ENCODE measurements around the gene SLC2A4RG.

SLC2A4RG gene

DNA sequence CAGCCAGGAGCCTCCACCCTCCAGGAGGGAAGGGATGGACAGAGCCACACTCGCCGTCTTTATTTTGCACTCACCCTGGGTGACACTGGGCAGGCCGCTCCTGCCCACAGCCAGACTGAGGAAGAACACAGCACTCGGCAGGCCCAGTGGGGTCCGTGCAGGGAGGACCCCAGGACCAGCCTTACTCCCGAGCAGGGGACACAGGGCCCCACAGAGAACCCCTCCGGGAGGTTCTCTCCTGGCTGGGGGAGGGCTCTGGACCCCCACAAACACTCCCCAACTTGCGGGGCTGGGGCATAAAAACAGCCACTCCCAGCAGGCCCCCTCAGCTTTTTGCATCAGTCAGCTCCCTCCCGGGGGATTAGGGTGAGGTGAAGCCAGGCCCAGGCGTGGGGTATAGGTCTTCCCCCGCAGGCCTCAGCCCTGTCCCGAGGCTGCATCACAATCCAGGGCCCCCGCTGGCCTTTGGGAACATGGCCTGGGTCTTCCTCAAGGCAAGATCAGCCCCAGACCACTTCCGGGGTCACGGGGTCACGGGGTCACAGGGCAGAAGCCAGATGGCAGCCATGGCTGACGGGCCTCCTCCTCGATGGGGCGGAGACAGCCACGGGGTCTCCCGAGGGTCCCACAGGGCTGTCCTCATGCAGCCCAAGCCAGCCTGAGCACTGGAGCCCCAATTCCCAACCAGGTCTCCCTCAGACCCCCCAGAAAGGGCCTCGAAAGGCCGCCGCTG, 39.9 kb upstream of the SLC2A4RG start:
- in situ Hi-C loops (cut with MboI; ENCODE audit: low sequenced_read_pairs) = no loop called here

DNA sequence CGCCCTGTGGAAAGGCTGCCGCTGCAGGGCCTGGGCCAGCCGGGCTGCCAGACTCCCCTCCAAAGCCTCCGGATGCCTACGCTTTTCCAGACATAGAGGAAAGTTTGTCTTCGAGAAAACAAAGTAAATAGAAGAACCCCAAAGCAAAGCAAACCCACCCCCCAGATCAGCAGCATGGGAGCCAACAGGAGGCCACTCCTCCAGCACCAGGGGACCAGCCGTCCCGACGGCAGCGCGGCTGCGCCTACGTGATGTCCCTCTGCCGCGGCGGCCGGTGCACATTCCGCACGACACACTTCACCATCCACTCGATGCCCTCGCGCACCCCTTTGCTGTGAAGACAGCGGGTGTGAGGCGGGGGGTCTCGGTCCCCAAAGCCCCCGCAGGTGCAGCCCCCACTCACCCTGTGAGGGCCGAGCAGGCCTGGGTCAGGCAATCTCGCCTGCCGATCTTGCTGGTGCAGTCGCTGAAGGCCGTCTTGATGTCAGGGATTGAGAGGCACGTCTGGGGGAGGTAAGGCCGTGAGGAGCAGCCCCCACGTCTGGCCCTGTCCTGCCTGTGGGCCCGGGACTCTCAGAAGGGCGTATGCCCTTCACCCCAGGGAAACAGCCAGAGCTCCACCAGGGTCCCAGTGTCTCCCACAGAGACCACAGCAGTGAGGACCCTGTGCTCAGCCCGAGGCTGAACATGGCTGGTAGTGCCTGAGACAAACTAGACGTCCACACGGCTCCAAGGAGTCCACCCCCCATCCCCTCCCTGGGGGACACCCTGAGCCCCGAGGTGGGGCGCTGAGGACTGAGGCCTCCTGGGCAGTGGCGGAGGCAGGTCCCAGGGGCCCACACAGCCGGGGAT, 39.2 kb upstream of the SLC2A4RG start:
- in situ Hi-C loops (cut with MboI; ENCODE audit: low sequenced_read_pairs) = no loop called here

DNA sequence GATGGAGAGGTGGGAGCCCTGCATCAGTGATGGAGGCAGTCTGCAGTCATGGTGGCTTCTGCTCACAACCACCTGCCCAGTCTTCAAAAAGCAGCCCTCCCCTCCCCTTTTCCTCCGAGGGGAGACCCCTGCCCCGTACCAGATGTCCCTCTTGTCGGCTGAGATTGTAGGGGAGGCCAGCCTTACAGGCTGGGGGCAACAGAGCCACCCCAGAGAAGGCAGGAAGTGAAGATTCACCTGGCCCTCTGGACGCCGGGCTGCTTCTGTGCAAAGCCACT, 38.6 kb upstream of the SLC2A4RG start:
- in situ Hi-C loops (cut with MboI; ENCODE audit: low sequenced_read_pairs) = no loop called here

DNA sequence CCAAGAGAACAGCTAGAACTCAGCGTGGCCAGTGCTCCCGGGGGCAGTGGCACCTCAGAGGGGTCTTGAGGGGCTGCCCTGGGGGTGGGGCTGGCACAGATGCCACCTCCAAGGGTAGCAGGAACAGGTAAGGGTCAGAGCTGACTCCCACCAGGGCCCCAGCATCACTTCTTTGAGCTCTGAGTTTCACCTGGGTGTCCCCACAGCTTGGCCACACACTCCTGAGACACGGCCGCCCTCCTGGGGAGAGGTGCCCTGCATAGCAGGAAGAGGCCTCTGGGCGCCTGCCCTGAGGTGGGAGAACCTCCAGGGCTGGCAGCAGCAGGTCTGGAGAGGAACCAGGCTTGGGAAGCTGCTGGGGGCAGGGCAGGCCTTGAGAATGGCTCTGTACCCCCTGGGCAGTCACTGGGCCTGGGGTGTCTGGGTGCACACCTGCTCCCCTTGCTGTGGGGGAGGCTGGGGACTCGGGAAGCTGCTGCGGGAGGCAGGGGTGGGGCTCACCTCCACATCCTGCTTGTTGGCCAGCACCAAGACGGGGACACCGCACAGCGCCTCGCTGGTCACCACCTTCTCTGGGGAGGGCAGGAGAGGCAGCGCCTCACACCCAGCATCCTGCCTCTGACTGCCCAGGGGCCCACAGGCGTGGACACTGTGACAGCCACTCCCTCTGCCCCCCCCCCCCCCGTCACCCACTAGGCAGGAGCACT, 38.1 kb upstream of the SLC2A4RG start:
- in situ Hi-C loops (cut with MboI; ENCODE audit: low sequenced_read_pairs) = no loop called here

DNA sequence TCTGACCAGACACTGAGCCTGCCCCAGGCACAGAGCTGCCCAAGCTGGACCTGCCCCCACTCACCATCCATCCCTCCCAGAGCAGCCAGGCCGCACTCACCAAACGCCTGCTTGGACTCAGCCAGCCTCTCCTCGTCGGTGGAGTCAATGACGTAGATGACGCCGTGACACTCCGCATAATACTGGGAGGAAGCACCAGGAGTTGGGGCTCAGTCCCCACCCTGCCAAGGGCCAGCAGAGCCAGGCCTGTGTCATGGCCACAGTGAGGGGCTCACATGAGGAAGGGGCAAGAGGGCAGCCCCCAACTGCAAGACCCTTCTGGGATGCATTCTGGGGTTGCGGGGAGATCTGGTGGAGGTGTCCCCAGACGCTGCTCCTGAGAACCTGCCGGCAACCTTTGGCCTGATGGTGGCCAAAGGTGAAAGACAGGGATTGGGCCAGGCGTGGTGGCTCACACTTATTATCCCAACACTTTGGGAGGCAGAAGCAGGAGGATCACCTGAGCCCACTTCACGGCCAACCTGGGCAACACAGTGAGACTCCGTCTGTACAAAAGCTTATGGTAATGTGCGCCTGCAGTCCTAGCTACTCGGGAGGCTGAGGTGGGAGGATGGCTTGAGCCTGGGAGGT, 37.4 kb upstream of the SLC2A4RG start:
- in situ Hi-C loops (cut with MboI; ENCODE audit: low sequenced_read_pairs) = no loop called here

DNA sequence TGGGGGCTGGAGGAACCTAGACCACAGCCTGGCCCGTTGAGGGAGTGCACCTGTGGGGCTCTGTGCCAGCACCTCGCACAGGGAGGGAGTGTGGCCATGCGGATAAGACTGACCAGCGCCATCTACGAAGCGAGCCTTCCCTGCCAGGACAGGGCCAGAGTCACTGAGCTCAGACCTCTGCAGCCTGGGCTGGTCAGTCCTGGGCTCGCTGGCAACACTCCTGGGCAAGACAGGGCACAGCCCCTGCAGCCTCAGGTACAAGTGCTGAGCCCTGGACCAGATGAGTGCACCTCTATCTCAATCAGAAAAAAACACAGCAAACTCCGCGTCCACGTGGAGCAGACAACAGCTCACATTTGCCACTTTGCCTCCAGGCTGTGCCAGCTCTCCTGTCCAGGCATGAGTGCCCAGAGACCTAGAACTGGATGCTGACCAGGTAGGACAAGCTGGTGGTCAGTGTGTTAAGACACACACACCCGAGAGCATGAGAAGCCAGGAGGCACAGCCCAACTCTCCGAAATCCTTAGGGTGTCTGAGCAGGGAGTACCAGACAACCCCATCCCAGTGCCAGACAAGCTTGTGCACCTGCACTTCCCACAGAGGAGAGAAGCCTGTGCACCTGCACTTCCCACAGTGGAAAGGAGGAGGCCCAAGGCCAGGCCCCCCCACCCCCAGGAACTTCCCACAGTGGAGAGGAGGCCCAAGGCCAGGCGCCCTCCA, 36.7 kb upstream of the SLC2A4RG start:
- in situ Hi-C loops (cut with MboI; ENCODE audit: low sequenced_read_pairs) = no loop called here

DNA sequence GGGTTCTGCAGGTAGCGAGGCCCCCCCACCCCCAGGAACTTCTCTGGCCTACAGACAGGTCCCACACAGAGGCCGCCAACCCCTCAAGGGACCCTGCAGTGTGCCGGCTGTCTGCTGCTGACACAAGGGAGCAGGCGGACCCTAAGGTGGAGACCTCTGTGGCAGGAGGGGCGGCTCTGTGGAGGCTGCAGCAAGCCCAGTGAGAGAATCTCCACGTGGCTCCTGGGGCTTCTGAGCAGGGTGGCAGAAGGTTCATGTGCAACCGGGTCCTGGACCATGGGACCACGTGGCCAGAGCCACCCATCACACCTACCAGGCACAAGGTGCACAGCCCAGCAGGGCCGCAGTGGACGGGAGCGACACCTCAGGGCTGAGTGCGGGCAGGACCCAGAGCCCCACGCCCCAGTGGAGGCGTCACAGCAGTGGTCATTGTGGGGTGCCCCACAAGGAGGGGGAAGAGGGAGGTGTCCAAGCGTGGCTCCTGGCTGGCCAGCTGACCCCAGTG, 36.1 kb upstream of the SLC2A4RG start:
- in situ Hi-C loops (cut with MboI; ENCODE audit: low sequenced_read_pairs) = no loop called here

DNA sequence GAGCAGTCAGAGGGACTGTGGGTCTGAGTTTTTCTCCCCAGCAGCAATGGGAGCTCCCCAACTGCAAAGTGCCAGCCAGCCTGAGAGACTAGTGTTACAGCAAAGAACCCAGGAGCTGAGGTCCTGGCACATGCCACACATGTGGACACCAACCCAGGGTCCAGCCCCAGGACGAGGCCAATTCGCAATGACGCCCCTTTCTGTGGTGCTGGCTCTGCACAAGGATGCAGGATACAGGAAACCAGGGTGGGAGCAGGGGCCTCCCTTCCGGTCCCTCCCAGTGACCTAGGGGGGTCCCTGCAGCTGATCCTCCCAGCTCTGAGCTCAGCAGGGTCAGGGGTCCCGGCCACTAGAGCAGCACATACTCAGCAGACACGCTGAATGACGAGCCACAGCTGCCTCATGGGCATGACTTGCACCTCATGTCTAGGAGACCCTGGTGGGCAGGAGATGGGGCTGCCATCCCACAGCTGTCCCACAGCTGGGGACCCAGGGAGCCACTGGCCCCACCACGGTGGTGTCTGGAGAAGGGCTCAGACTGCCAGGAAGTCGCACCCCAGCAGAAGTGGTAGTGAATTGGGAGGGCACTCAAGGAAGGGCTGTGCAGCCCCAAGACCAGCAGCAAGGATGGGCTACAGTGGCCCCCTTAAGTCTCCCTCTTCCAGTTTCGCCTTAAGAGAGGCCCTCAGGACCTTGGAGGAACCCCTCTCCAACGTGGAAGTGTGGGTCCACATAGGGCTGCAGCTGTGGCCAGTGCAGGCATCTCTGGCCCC, 35.4 kb upstream of the SLC2A4RG start:
- in situ Hi-C loops (cut with MboI; ENCODE audit: low sequenced_read_pairs) = no loop called here

DNA sequence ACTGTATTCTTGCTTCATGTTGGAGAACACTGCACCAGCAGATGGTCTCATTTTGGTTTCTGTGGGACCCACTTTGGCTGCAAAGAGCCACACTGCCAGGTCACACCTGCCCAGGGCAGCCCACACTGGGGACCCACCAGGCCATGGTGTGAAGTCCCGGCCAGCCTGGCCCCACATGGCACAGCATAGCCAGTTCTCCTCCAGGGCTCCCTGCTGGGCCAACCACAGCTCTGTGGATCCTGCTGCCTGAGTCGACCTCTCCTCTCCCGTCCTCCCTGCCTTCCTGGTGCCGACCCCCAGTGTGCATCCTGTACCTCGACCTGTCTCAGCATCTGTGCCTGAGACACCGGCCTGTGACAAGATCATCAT, 34.8 kb upstream of the SLC2A4RG start:
- in situ Hi-C loops (cut with MboI; ENCODE audit: low sequenced_read_pairs) = no loop called here

DNA sequence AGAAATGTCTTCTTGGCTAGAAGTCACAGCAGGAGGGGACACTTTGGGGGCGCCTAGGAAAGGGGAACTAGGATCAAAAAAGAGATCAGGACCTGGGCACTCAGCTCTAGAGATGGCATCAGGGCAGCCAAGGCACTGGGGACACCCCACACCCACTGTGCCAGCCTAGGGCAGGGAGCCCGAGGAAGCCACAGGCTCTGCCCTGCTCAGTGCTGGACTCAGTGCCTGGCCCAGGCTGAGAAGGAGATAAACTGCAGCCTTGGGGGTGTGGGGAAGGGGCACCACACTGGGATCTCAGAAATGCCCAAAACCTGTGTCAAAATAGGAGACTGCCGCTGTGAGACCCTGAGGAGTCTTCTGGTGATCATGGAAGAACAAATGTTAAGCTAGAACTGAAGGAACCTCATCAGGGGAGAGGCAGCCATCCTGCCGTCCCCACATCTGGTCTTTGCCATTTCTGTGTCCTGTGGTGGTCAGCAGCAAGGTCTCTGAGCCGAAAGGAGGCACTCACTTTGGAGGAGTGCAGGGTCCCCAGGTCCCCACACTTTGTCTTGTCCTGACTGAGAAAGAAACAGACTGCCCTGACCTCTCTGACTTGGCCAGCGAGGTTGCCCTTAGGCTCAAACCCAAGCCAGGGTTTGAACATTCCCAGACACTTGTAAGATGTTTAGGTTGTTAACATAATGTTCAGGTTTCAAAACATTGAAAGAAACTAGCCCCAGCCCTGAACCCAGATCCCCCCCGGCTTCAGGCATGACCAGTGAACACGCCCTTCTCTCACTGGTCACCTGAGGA, 34.1 kb upstream of the SLC2A4RG start:
- in situ Hi-C loops (cut with MboI; ENCODE audit: low sequenced_read_pairs) = no loop called here

DNA sequence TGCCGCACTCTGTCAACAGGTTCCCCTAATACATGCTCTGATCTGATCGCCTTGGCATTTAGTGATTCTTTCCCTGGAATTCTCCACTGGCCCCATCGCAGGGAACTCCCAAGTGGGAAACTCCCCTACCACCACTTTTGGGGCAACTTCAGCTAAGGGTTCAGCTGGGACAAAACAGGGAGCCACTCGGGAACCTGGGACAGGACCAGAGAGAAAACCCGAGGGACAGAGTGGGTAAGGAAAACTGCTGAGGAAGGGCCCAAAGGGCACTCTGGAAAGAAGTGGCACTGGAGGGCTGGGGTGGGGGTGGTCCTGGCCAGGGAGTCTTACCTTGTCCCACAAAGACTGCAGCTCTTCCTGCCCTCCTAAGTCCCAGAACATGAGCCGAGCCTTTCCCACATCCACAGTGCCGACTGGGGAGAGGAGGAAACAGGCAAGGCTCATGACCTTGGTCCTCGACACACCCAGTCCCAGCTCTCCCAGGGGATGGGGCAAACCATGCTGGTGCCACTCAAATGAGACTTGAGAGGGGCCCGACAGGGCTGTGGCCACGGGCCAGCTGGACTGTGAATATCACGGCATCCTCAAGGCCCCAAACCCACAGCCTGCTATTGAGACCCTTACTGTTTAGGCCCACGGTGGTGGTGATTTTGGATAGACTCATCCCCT, 33.4 kb upstream of the SLC2A4RG start:
- in situ Hi-C loops (cut with MboI; ENCODE audit: low sequenced_read_pairs) = no loop called here

DNA sequence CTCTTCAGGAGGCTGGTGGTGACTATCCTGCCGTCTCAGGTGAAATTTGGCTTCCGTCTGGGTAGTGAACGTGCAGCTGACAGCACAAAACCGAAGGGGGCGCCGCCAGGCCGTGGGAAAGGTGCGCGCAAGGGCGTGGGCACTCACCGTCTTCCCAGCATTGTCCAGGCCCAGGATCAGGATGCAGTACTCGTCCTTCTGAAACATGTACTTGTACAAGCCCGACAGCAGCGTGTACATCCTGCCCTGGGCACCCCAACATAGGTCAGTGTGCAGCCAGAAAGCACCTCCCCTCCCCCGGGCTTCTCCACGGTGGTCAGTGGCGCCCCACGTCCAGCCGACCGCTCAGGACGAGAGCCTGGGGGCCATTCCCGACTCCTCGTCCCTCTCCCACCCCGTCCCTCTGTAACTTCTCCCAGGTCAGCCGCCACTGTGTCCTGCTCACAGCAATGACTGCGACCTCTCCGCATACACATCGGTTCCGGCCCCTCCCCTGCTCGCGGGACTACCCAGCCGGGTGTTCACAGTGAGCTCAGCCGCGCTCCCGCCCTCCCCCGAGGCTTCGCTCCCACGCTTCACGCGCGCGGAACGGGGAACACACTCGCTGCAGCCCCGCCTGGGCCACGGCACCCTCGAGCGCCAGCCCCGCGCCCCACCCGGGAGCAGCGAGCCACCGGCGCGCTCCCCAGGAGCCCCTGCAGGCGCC, 32.6 kb upstream of the SLC2A4RG start:
- in situ Hi-C loops (cut with MboI; ENCODE audit: low sequenced_read_pairs) = no loop called here

DNA sequence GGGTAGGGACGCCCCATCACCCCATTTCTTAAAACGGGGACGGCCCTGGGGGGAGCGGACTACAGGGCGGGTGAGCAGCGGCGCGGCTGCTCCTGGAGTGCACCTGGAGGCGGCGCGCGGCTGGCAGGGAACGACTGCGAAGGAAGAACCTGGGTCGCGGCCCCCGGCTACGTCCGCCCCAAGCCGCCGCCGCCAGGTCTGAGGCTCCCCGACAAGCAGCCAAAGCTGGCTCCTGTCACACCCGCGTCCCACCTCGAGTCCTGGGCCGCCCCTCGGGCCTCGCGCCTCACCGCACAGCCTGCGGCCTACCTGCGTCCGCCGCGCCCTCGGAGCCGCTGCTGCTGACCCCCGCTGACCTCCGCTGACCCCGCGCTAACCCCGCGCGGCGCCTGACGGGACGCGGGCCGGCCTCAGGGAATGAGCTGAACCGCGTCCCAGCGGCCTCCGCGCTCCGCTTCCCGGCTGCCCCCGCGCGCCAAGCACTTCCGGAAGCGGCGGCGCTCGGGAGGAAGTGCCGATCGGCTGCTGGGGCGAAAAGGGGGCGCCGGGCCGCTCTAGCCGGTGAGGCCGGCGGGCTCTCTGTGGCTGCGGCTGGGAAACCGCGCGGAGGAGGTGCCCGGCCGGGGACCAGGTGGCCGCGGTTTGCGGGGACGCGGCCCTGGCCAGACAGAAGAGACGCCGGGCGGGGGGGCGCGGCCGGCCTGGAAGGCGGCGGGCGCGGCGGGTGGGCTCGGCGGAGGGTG, 31.8 kb upstream of the SLC2A4RG start, which contains the start of the genes ARFRP1 and ZGPAT:
Gene ARFRP1, minus strand, starts transcription at position 419 of the 743 bp plus-strand sequence. CDS start 885 bp downstream, outside the sequence.
Gene ZGPAT, plus strand, starts transcription at position 482 of the 743 bp plus-strand sequence. CDS start 542 bp downstream, outside the sequence.
- in situ Hi-C loops (cut with MboI; ENCODE audit: low sequenced_read_pairs) = no loop called here

DNA sequence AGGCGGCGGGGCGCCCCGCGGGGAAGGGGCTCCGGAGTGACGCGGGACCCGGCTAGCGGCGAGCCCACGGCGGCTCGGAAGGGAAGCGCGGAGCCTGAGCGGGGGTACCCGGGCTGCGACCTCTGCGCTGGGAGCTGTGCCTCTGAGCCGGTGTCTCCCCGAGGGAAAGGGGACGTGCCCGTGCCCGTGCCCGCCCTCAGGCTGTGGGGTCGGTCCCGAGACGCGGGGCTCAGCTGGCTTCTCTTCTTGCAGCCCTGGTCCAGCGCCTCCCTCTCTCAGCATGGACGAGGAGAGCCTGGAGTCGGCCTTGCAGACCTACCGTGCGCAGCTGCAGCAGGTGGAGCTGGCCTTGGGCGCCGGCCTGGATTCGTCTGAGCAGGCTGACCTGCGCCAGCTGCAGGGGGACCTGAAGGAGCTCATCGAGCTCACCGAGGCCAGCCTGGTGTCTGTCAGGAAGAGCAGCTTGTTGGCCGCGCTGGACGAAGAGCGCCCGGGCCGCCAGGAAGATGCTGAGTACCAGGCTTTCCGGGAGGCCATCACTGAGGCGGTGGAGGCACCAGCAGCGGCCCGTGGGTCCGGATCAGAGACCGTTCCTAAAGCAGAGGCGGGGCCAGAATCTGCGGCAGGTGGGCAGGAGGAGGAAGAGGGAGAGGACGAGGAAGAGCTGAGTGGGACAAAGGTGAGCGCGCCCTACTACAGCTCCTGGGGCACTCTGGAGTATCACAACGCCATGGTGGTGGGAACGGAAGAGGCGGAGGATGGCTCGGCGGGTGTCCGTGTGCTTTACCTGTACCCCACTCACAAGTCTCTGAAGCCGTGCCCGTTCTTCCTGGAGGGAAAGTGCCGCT, 31.1 kb upstream of the SLC2A4RG start:
- in situ Hi-C loops (cut with MboI; ENCODE audit: low sequenced_read_pairs) = no loop called here

DNA sequence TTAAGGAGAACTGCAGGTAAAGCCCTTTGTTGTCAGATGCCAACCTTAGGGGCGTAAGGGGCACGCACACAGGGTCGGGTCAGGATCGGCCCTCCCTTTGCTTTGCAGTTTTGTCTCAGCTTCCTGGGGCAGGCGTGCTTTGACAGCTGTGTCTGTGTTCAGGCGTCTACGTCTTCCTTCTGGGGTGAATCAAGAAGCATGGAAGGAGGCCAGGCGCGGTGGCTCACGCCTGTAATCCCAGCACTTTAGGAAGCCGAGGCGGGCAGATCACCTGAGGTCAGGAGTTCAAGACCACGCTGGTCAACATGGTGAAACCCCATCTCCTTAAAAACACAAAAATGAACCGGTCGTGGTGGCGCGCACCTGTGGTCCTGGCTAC, 30.4 kb upstream of the SLC2A4RG start:
- in situ Hi-C loops (cut with MboI; ENCODE audit: low sequenced_read_pairs) = no loop called here

DNA sequence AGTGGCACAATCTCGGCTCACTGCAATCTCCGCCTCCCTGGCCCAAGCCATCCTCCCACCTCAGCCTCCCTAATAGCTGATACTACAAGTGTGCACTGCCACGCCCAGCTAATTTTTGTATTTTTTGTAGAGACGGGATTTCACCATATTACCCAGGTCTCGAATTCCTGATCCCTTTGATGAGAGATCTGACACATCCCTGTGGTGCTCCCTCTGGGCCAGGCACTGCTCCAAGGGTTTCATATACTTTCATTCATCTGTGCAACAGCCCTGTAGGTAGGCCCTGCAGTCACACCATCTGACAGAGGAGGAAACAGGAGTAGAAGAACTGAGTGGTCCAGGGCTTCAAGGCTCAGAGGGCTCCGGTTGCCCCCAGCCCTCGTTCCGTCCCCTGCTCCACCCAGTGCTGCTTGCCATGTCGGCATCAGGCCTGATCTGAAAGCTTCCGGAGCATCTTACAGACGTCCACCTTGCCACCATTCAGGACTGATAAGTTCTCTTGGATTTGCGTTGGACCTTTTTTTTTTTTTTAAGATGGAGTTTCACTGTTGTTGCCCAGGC, 28.4 kb upstream of the SLC2A4RG start:
- in situ Hi-C loops (cut with MboI; ENCODE audit: low sequenced_read_pairs) = no loop called here
